Liver (tissue), 9 donors: ENCODE data around the gene PPFIA2. TPM values are rescaled to one million over a fixed set of nuclear protein-coding genes. Genes with fewer than 3 reads are reported as not detected.

Source experiments
- DNase-seq: peaks from one replicate; pipeline ENCODE4 v3.0.0-alpha.2; 2017; ENCODE audit warnings: low spot score
- H3K27ac ChIP-seq, 2 donors: one replicate each; pipeline ENCODE4 v1.7.0; 2013; ENCODE audit warnings: inconsistent platforms in 2 of 2, low read length in 2 of 2, control low read depth in 1 of 2, low read depth in 1 of 2, mild to moderate bottlenecking in 1 of 2
- H3K27me3 ChIP-seq, 4 donors: one replicate each; pipeline versions ENCODE4 v1.6.1 to v1.7.0; 2013; ENCODE audit warnings: low read length in 3 of 4, inconsistent platforms in 1 of 4, mild to moderate bottlenecking in 1 of 4, moderate library complexity in 1 of 4; ENCODE audit not compliant: control insufficient read depth in 4 of 4, insufficient read depth in 4 of 4
- H3K36me3 ChIP-seq, 4 donors: one replicate each; pipeline versions ENCODE4 v1.6.1 to v1.7.0; 2013; ENCODE audit warnings: low read length in 3 of 4, mild to moderate bottlenecking in 3 of 4, low read depth in 1 of 4, moderate library complexity in 1 of 4; ENCODE audit not compliant: control insufficient read depth in 4 of 4, insufficient read depth in 3 of 4
- H3K4me1 ChIP-seq, 4 donors: one replicate each; pipeline versions ENCODE4 v1.6.1 to v1.7.0; 2013; ENCODE audit warnings: low read length in 3 of 4, mild to moderate bottlenecking in 3 of 4, moderate library complexity in 1 of 4; ENCODE audit not compliant: control insufficient read depth in 4 of 4, insufficient read depth in 4 of 4
- H3K4me3 ChIP-seq, 3 donors: one replicate each; pipeline versions ENCODE4 v1.6.1 to v1.7.0; 2013; ENCODE audit warnings: low read length in 3 of 3, control low read depth in 1 of 3, low read depth in 1 of 3, mild to moderate bottlenecking in 1 of 3
- H3K9ac ChIP-seq, 2 donors: one replicate each; pipeline ENCODE4 v1.7.0; 2013; ENCODE audit warnings: low read length in 2 of 2, mild to moderate bottlenecking in 2 of 2, moderate library complexity in 2 of 2, control low read depth in 1 of 2, low read depth in 1 of 2
- H3K9me3 ChIP-seq, 4 donors: one replicate each; pipeline versions ENCODE4 v1.6.1 to v1.7.0; 2013; ENCODE audit warnings: low read length in 3 of 4; ENCODE audit not compliant: control insufficient read depth in 4 of 4
- ATF3 ChIP-seq: IDR thresholded peaks from 2 replicates; pipeline ENCODE4 v1.6.1; 2016; ENCODE audit warnings: antibody characterized with exemption
- CTCF ChIP-seq: fragments of 150-350 bp; IDR thresholded peaks from 2 replicates; pipeline ENCODE4 v1.5.1; 2017; ENCODE audit warnings: improper control_type of control experiment, low read depth, low read length; ENCODE audit not compliant: missing input control
- EGR1 ChIP-seq, 2 donors: IDR thresholded peaks; 2 replicates each; pipeline ENCODE4 v1.6.1; 2016 to 2018; ENCODE audit warnings: antibody characterized with exemption in 2 of 2, low read depth in 2 of 2
- FOXA1 ChIP-seq: IDR thresholded peaks from 2 replicates; pipeline ENCODE4 v1.6.1; 2016; ENCODE audit warnings: antibody characterized with exemption
- FOXA2 ChIP-seq: IDR thresholded peaks from 2 replicates; pipeline ENCODE4 v1.6.1; 2016; ENCODE audit warnings: antibody characterized with exemption
- GABPA ChIP-seq, 2 donors: IDR thresholded peaks in 1 of 2; conservative IDR thresholded peaks in 1 of 2; 2 replicates each; pipeline ENCODE4 v1.6.1; 2016; ENCODE audit warnings: antibody characterized with exemption in 2 of 2, mild to moderate bottlenecking in 1 of 2, moderate library complexity in 1 of 2
- HNF4A ChIP-seq, 2 donors: conservative IDR thresholded peaks; 2 replicates each; pipeline ENCODE4 v1.6.1; 2016; ENCODE audit warnings: antibody characterized with exemption in 2 of 2, mild to moderate bottlenecking in 2 of 2
- HNF4G ChIP-seq: IDR thresholded peaks from 2 replicates; pipeline ENCODE4 v1.6.1; 2016; ENCODE audit warnings: antibody characterized with exemption
- JUND ChIP-seq, 2 donors: IDR thresholded peaks; 2 replicates each; pipeline ENCODE4 v1.6.1; 2016; ENCODE audit warnings: antibody characterized with exemption in 2 of 2
- MAX ChIP-seq: IDR thresholded peaks from 2 replicates; pipeline ENCODE4 v1.6.1; 2016; ENCODE audit warnings: antibody characterized with exemption
- NR2F2 ChIP-seq: IDR thresholded peaks from 2 replicates; pipeline ENCODE4 v1.6.1; 2016; ENCODE audit warnings: antibody characterized with exemption
- RAD21 ChIP-seq, 2 donors: IDR thresholded peaks; 2 replicates each; pipeline ENCODE4 v1.6.1; 2016; ENCODE audit warnings: antibody characterized with exemption in 2 of 2, mild to moderate bottlenecking in 2 of 2
- REST ChIP-seq: IDR thresholded peaks from 2 replicates; pipeline ENCODE4 v1.6.1; 2016; ENCODE audit warnings: antibody characterized with exemption, mild to moderate bottlenecking
- RXRA ChIP-seq, 2 donors: IDR thresholded peaks; 2 replicates each; pipeline ENCODE4 v1.6.1; 2017 to 2018; ENCODE audit warnings: antibody characterized with exemption in 2 of 2, mild to moderate bottlenecking in 1 of 2
- SP1 ChIP-seq: IDR thresholded peaks from 2 replicates; pipeline ENCODE4 v1.6.1; 2018; ENCODE audit warnings: antibody characterized with exemption, mild to moderate bottlenecking
- TAF1 ChIP-seq: conservative IDR thresholded peaks from 2 replicates; pipeline ENCODE4 v1.6.1; 2016; ENCODE audit warnings: antibody characterized with exemption, mild to moderate bottlenecking
- YY1 ChIP-seq: IDR thresholded peaks from 2 replicates; pipeline ENCODE4 v1.6.1; 2016; ENCODE audit warnings: antibody characterized with exemption, mild to moderate bottlenecking
- ZBTB33 ChIP-seq: IDR thresholded peaks from 2 replicates; pipeline ENCODE4 v1.6.1; 2016; ENCODE audit warnings: antibody characterized with exemption
- WGBS: extraction: QIAGEN DNeasy Blood & Tissue Kit; methylation state at CpG from one replicate; pipeline ENCODE4 v1.1.7; 2013; 5-methylcytosine and 5-hydroxymethylcytosine counted together
- polyA plus RNA-seq, 2 donors: library from polyadenylated mRNA; stranded (reverse) in 1 of 2; unstranded in 1 of 2; fragments of 200-250 nt in 1 of 2; fragments of >200 nt in 1 of 2; fragmentation: Nextera tagmentation in 1 of 2; extraction: Ambion mirVana in 1 of 2; gene quantifications; one replicate each; pipeline versions ENCODE4 v1.2.1 to v1.2.3, GENCODE V29; 2013 to 2015
- total RNA-seq, 2 donors: library from RNA; depleted of rRNA; stranded (reverse); fragments of >200 nt; gene quantifications; one replicate each; pipeline ENCODE4 v1.2.3, GENCODE V29; 2014
- donor health status: healthy.
- donor health status: healthy.
- donor health status: healthy.
- donor health status: healthy.
- donor health status: healthy.

Gene PPFIA2
- total and polyA plus RNA-seq, 4 donors = 0.05 to 0.50 (median 0.22) TPM; not detected in 1

- Histone ChIP-seq H3K4me1 (no peaks in the 10 kb centered on the region), H3K36me3 (no peaks in the 10 kb centered on the region), H3K9me3 (no peaks in the 10 kb centered on the region), H3K27me3 (no peaks in the 10 kb centered on the region), H3K9ac (no peak overlapping the region), H3K27ac (no peak overlapping the region), H3K4me3 (no peak overlapping the region)
- 48% methylated on average over 3 of the region's 3 CpGs for WGBS
- TF ChIP-seq FOXA2 (no peak), ZBTB33 (no peak), RAD21 (IDR thresholded peaks at IDR 0.05) (no peak), RXRA (IDR thresholded peaks at IDR 0.05) (no peak), HNF4G (no peak), NR2F2 (no peak), MAX (no peak), ATF3 (no peak), REST (no peak), TAF1 (no peak), GABPA (IDR thresholded peaks at IDR 0.05 in 1 of 2, conservative IDR thresholded peaks at IDR 0.05 in 1 of 2) (no peak), HNF4A (conservative IDR thresholded peaks at IDR 0.05) (no peak), YY1 (no peak), CTCF (no peak), JUND (IDR thresholded peaks at IDR 0.05) (no peak), EGR1 (IDR thresholded peaks at IDR 0.05; ENCODE audit: low read depth in 2 of 2) (no peak), FOXA1 (no peak), SP1 (no peak)
- no peak for DNase-seq
Measured at GRCh38 chr12:81284137-81284536, 475.0 kb downstream of the PPFIA2 start.
